Endodermal cell (in vitro differentiated cells): ENCODE results near the gene CCS. TPM values are rescaled to one million over a fixed set of nuclear protein-coding genes. Genes with fewer than 3 reads are reported as not detected.
"Not testable (repeated sequence)": the region's sequence is repeated elsewhere in the genome, so short reads cannot be mapped to it uniquely, and the experiment has no call there.

Experiments
- DNase-seq: peaks from one replicate; pipeline ENCODE4 v3.0.0-alpha.2; 2017
- H3K27ac ChIP-seq: 2 replicates; pipeline ENCODE4 v1.5.1; 2013; ENCODE audit warnings: mild to moderate bottlenecking, low read depth, low read length, moderate library complexity
- H3K27me3 ChIP-seq: 2 replicates; pipeline ENCODE4 v1.6.1; 2013; ENCODE audit warnings: mild to moderate bottlenecking, low read length, moderate library complexity; ENCODE audit not compliant: insufficient read depth, control insufficient read depth, poor library complexity, severe bottlenecking
- H3K36me3 ChIP-seq: 2 replicates; pipeline ENCODE4 v1.7.0; 2013; ENCODE audit warnings: mild to moderate bottlenecking, low read length, moderate library complexity; ENCODE audit not compliant: control insufficient read depth, insufficient read depth
- H3K4me1 ChIP-seq: one replicate; pipeline ENCODE4 v1.7.0; 2013; ENCODE audit warnings: low read length; ENCODE audit not compliant: control insufficient read depth, insufficient read depth
- H3K4me3 ChIP-seq: 2 replicates; pipeline ENCODE4 v1.5.1; 2013; ENCODE audit warnings: mild to moderate bottlenecking, low read length, moderate library complexity
- H3K9ac ChIP-seq: 2 replicates; pipeline ENCODE4 v1.6.1; 2013; ENCODE audit warnings: mild to moderate bottlenecking, low read length, moderate library complexity; ENCODE audit not compliant: poor library complexity, severe bottlenecking; ENCODE audit errors: extremely low read depth
- H3K9me3 ChIP-seq: 2 replicates; pipeline ENCODE4 v1.6.1; 2013; ENCODE audit warnings: mild to moderate bottlenecking, low read length, moderate library complexity; ENCODE audit not compliant: control insufficient read depth
- H3K27ac Mint-ChIP-seq: 2 replicates; pipeline ENCODE4 v1.8.0; 2020; ENCODE audit warnings: mixed read lengths
- H3K27me3 Mint-ChIP-seq: 2 replicates; pipeline ENCODE4 v1.8.0; 2021; ENCODE audit warnings: mild to moderate bottlenecking, mixed read lengths; ENCODE audit not compliant: insufficient read depth
- H3K36me3 Mint-ChIP-seq: 2 replicates; pipeline ENCODE4 v1.8.0; 2020; ENCODE audit warnings: low read depth, mixed read lengths
- H3K4me1 Mint-ChIP-seq: 2 replicates; pipeline ENCODE4 v1.8.0; 2020; ENCODE audit warnings: mixed read lengths
- H3K4me3 Mint-ChIP-seq: 2 replicates; pipeline ENCODE4 v1.8.0; 2020; ENCODE audit warnings: mild to moderate bottlenecking, moderate library complexity, mixed read lengths
- H3K9me3 Mint-ChIP-seq: 2 replicates; pipeline ENCODE4 v1.8.0; 2020; ENCODE audit warnings: mild to moderate bottlenecking, mixed read lengths
- CTCF ChIP-seq: fragments of 200-600 bp; sonication (generic); conservative IDR thresholded peaks from 2 replicates; pipeline ENCODE4 v1.5.0; 2021; ENCODE audit warnings: antibody characterized with exemption, mild to moderate bottlenecking
- WGBS, 2 experiments: methylation state at CpG; one replicate each; pipeline versions ENCODE4 v1.1.5 to v1.1.7; 2013; ENCODE audit warnings: missing lambda C conversion rate in 2 of 2, mixed read lengths in 1 of 2; ENCODE audit not compliant: insufficient coverage in 1 of 2, insufficient read length in 1 of 2; 5-methylcytosine and 5-hydroxymethylcytosine counted together
- total RNA-seq, 2 donors: library from RNA; stranded (reverse); fragmentation: NEBNext Ultra II Directional in 1 of 2; extraction: Animal tissue kit (Norgen Biotek cat#: 25700) in 1 of 2; gene quantifications; 2 replicates in 1 of 2; 3 replicates in 1 of 2; pipeline ENCODE4 v1.2.1, GENCODE V29; 2021

Gene CCS
- total RNA-seq, 2 donors from 2014 or later: 62.9 to 64.7 TPM

- Mint-ChIP-seq H3K4me3 (no peak overlapping the region), H3K4me1 (peaks cover 5% of the 10 kb centered on the region), H3K36me3 (peaks cover 13% of the 10 kb centered on the region), H3K27me3 (peaks cover 25% of the 10 kb centered on the region), H3K27ac (no peak overlapping the region), H3K9me3 (peaks cover 46% of the 10 kb centered on the region)
- WGBS, 2 experiments: 35 to 36% methylated on average over 23 to 25 of the region's 25 CpGs
- peaks cover 11% of the 10 kb centered on the region for H3K9me3 ChIP-seq
- H3K9ac ChIP-seq: no peak overlapping the region
- peak; percentile 92 for TF ChIP-seq CTCF
- H3K4me3 ChIP-seq: no peak overlapping the region
- no peaks in the 10 kb centered on the region for H3K4me1 ChIP-seq
- peak; percentile 93 for DNase-seq
- no peaks in the 10 kb centered on the region for H3K27me3 ChIP-seq
- H3K27ac ChIP-seq: no peak overlapping the region
- H3K36me3 ChIP-seq: no peaks in the 10 kb centered on the region
Observed at GRCh38 chr11:66579017-66579606, 13.9 kb upstream of the CCS start.

- Histone ChIP-seq H3K4me1 (no peaks in the 10 kb centered on the region), H3K27me3 (no peaks in the 10 kb centered on the region), H3K4me3 (no peak overlapping the region), H3K36me3 (no peaks in the 10 kb centered on the region), H3K9me3 (peaks cover 11% of the 10 kb centered on the region), H3K9ac (no peak overlapping the region), H3K27ac (no peak overlapping the region)
- Mint-ChIP-seq H3K4me1 (peaks cover 5% of the 10 kb centered on the region), H3K27me3 (peaks cover 24% of the 10 kb centered on the region), H3K36me3 (peaks cover 1% of the 10 kb centered on the region), H3K27ac (no peak overlapping the region), H3K4me3 (no peak overlapping the region), H3K9me3 (peaks cover 38% of the 10 kb centered on the region)
- no peak for DNase-seq
- TF ChIP-seq CTCF: no peak
- WGBS, 2 experiments: 91 to 94% methylated on average over 5 of the region's 5 CpGs
Observed at GRCh38 chr11:66580803-66581202, 12.2 kb upstream of the CCS start.

GRCh38 chr11:66581261-66581660 is 11.7 kb upstream of the CCS start:
- no peak for TF ChIP-seq CTCF
- H3K4me1 Mint-ChIP-seq: peaks cover 5% of the 10 kb centered on the region
- peaks cover 11% of the 10 kb centered on the region for H3K9me3 ChIP-seq
- no peak overlapping the region for H3K27ac Mint-ChIP-seq
- peaks cover 1% of the 10 kb centered on the region for H3K36me3 Mint-ChIP-seq
- no peak overlapping the region for H3K27ac ChIP-seq
- H3K4me3 Mint-ChIP-seq: no peak overlapping the region
- no peaks in the 10 kb centered on the region for H3K27me3 ChIP-seq
- H3K36me3 ChIP-seq: no peaks in the 10 kb centered on the region
- no peaks in the 10 kb centered on the region for H3K4me1 ChIP-seq
- no peak overlapping the region for H3K4me3 ChIP-seq
- DNase-seq: no peak
- H3K9me3 Mint-ChIP-seq: peaks cover 42% of the 10 kb centered on the region
- no peak overlapping the region for H3K9ac ChIP-seq
- peaks cover 27% of the 10 kb centered on the region for H3K27me3 Mint-ChIP-seq
- 90 to 100% methylated on average over 1 to 3 of the region's 3 CpGs for WGBS, 2 experiments

- H3K27ac ChIP-seq, H3K9ac ChIP-seq, H3K36me3 ChIP-seq, H3K4me3 Mint-ChIP-seq, H3K4me1 Mint-ChIP-seq, H3K4me1 ChIP-seq, H3K27ac Mint-ChIP-seq, H3K4me3 ChIP-seq, H3K36me3 Mint-ChIP-seq, H3K27me3 ChIP-seq: not testable (repeated sequence)
- Mint-ChIP-seq H3K27me3 (peaks cover 31% of the 10 kb centered on the region), H3K9me3 (peaks cover 50% of the 10 kb centered on the region)
- peak; percentile 77 for DNase-seq
- peaks cover 11% of the 10 kb centered on the region for H3K9me3 ChIP-seq
- WGBS, 2 experiments: 87 to 90% methylated on average over 3 of the region's 3 CpGs
Observed at GRCh38 chr11:66582565-66583147, 10.3 kb upstream of the CCS start.

GRCh38 chr11:66585447-66585846 is 7.5 kb upstream of the CCS start:
- WGBS, 2 experiments: 88% methylated on average over 1 of the region's 1 CpG; no CpG with 5 or more reads in 1 of the 2 experiments
- H3K27me3 ChIP-seq, H3K27ac Mint-ChIP-seq, DNase-seq, H3K9ac ChIP-seq, H3K27ac ChIP-seq, H3K4me1 ChIP-seq, H3K4me3 ChIP-seq, H3K4me3 Mint-ChIP-seq, H3K36me3 ChIP-seq, H3K4me1 Mint-ChIP-seq, H3K36me3 Mint-ChIP-seq: not testable (repeated sequence)
- H3K9me3 ChIP-seq: peaks cover 18% of the 10 kb centered on the region
- H3K27me3 Mint-ChIP-seq: peaks cover 20% of the 10 kb centered on the region
- peaks cover 57% of the 10 kb centered on the region for H3K9me3 Mint-ChIP-seq
